Effector memory CD4-positive, alpha-beta T cell (primary cell): ENCODE data around the gene GAS7.

Source experiments
- DNase-seq, 3 donors: peaks; one replicate each; pipeline ENCODE4 v3.0.0-alpha.2; 2020
- H3K27ac ChIP-seq: 2 replicates; pipeline ENCODE4 v1.7.0; 2013; ENCODE audit warnings: mild to moderate bottlenecking, low read length, moderate library complexity; ENCODE audit not compliant: insufficient read depth, poor library complexity, severe bottlenecking
- H3K27me3 ChIP-seq: replicated peaks from 2 replicates; pipeline ENCODE4 v1.7.0; 2013; ENCODE audit warnings: mild to moderate bottlenecking, low read length; ENCODE audit not compliant: insufficient read depth, control insufficient read depth, poor library complexity, severe bottlenecking
- H3K36me3 ChIP-seq: 2 replicates; pipeline ENCODE4 v1.7.0; 2013; ENCODE audit warnings: mild to moderate bottlenecking, low read length, moderate library complexity; ENCODE audit not compliant: control insufficient read depth, insufficient read depth
- H3K4me1 ChIP-seq: 2 replicates; pipeline ENCODE4 v1.7.0; 2013; ENCODE audit warnings: low read length, mild to moderate bottlenecking; ENCODE audit not compliant: control insufficient read depth, insufficient read depth, poor library complexity, severe bottlenecking
- H3K4me3 ChIP-seq: 2 replicates; pipeline ENCODE4 v1.7.0; 2013; ENCODE audit warnings: low read length, low read depth, mild to moderate bottlenecking; ENCODE audit not compliant: insufficient read depth, poor library complexity, severe bottlenecking
- H3K9me3 ChIP-seq: 2 replicates; pipeline ENCODE4 v1.7.0; 2013; ENCODE audit warnings: mild to moderate bottlenecking, low read length, moderate library complexity; ENCODE audit not compliant: control insufficient read depth

GAS7 gene

DNA sequence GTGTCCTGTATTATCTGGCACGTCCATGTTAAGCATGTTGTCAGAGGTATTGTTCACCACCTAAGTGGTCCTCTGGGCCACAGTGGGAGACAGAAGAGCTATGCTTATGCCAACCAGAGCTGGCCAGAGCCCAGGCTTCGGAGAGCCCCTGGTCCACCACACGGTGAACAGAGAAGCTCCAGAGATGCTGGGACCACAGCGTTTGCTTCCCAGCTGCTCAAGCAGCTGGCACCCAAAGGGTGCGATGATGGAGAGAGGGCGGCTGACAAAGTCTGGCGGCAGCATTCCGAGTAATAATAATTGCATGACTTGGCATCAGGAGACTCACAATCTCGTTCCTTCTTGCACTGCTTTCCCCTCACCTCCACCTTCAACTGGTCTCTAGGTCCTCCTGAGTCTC is 257.6 kb downstream of the GAS7 start:
- Histone ChIP-seq H3K27me3 (no peaks in the 10 kb centered on the region), H3K4me3 (no peak overlapping the region), H3K36me3 (no peaks in the 10 kb centered on the region), H3K9me3 (no peaks in the 10 kb centered on the region), H3K27ac (no peak overlapping the region), H3K4me1 (no peaks in the 10 kb centered on the region)
- no peak for DNase-seq

DNA sequence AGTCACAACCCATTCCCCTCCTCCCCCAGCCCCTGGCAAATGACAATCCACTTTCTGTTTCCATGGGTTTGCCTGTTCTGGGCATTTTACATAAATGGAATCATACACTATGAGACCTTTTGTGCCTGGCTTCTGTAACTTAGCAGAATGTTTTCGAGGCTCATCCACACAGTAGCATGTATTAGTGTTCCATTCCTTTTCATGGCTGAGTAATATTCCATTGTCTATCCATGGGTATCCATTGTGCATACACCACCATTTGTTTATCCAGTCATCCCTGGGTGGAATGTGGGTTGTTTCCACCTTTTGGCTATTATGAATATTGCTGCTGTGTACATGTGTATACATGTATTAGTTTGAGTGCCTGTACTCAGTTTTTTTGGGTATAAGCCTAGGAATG is 259.6 kb downstream of the GAS7 start:
- no peak overlapping the region for H3K27ac ChIP-seq
- H3K27me3 ChIP-seq: no peaks in the 10 kb centered on the region
- H3K36me3 ChIP-seq: no peaks in the 10 kb centered on the region
- H3K4me1 ChIP-seq: no peaks in the 10 kb centered on the region
- DNase-seq: no peak
- H3K4me3 ChIP-seq: no peak overlapping the region
- no peaks in the 10 kb centered on the region for H3K9me3 ChIP-seq

DNA sequence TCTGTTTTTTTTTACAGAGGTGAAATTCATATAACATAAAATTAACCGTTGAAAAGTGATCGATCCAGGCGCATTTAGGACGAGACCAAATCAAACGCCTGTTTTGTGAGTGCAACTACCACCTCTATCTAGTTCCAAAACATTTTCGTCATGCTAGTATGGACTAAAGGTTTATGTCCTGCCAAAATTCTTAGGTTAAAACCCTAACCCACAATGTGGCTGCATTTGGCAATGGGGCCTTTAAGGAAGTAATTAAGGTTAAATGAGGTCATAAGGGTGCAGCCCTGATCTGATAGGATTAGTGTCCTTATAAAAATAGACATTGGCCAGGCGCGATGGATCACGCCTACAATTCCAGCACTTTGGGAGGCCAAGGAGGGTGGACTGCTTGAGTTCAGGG is 260.5 kb downstream of the GAS7 start:
- Histone ChIP-seq H3K4me1 (no peaks in the 10 kb centered on the region), H3K36me3 (no peaks in the 10 kb centered on the region), H3K27me3 (no peaks in the 10 kb centered on the region), H3K4me3 (no peak overlapping the region), H3K27ac (no peak overlapping the region), H3K9me3 (no peaks in the 10 kb centered on the region)
- DNase-seq: no peak

- H3K4me3 ChIP-seq: no peak overlapping the region
- H3K27me3 ChIP-seq: no peaks in the 10 kb centered on the region
- no peaks in the 10 kb centered on the region for H3K9me3 ChIP-seq
- H3K27ac ChIP-seq: no peak overlapping the region
- H3K4me1 ChIP-seq: no peaks in the 10 kb centered on the region
- no peak for DNase-seq
- H3K36me3 ChIP-seq: no peaks in the 10 kb centered on the region
Observed at GRCh38 chr17:9937241-9937761, 261.1 kb downstream of the GAS7 start.

DNA sequence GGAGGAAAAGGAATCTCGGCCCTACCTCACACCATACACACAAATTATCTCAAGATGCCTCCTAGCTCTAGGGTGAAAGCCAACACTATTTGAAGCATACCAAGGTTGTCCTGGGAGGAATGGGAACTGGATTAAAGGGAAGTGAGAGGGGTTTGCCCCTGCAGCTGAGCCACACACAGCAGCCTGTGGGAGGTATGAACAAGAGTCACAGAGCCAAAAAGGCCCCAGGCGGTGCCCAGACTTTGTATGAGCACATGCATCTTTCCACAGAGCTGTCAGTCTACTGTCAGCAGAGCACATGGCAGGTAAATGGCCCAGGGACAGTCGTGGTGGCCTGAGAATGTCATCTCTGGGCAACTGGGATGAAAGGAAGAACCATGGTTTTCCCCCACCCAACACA is 262.3 kb downstream of the GAS7 start:
- no peaks in the 10 kb centered on the region for H3K36me3 ChIP-seq
- DNase-seq: no peak
- H3K27ac ChIP-seq: no peak overlapping the region
- no peak overlapping the region for H3K4me3 ChIP-seq
- no peaks in the 10 kb centered on the region for H3K27me3 ChIP-seq
- no peaks in the 10 kb centered on the region for H3K9me3 ChIP-seq
- no peaks in the 10 kb centered on the region for H3K4me1 ChIP-seq

GRCh38 chr17:9935408-9935807 is 263.0 kb downstream of the GAS7 start:
- Histone ChIP-seq H3K27me3 (no peaks in the 10 kb centered on the region), H3K4me3 (no peak overlapping the region), H3K4me1 (no peaks in the 10 kb centered on the region), H3K9me3 (no peaks in the 10 kb centered on the region), H3K27ac (no peak overlapping the region), H3K36me3 (no peaks in the 10 kb centered on the region)
- no peak for DNase-seq

DNA sequence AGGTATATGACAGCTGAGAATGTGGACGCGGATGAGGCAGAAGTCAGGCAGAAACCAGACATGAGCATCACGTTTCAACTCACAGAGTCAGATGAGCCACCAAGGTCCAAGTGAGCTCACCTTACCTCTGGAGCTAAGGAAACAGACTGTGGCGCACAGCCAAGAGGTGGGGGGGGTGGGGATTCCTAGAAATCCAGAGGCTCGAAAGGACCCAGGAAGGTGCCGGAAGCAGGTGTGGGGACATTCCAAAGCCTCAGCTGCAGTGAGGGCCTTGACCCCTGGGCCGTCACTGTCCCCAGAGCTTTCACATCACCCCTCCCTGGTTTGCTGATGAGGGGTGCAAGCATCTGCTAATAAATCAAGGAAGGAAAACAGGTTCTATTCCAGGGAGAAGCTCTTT is 264.1 kb downstream of the GAS7 start:
- H3K27me3 ChIP-seq: no peaks in the 10 kb centered on the region
- no peak for DNase-seq
- H3K36me3 ChIP-seq: no peaks in the 10 kb centered on the region
- no peak overlapping the region for H3K4me3 ChIP-seq
- no peaks in the 10 kb centered on the region for H3K9me3 ChIP-seq
- no peak overlapping the region for H3K27ac ChIP-seq
- H3K4me1 ChIP-seq: no peaks in the 10 kb centered on the region

GRCh38 chr17:9932491-9932890 is 265.9 kb downstream of the GAS7 start:
- Histone ChIP-seq H3K27me3 (no peaks in the 10 kb centered on the region), H3K9me3 (no peaks in the 10 kb centered on the region), H3K27ac (no peak overlapping the region), H3K4me3 (no peak overlapping the region), H3K4me1 (no peaks in the 10 kb centered on the region), H3K36me3 (no peaks in the 10 kb centered on the region)
- no peak for DNase-seq

GRCh38 chr17:9931144-9931741 is 267.2 kb downstream of the GAS7 start:
- no peak overlapping the region for H3K27ac ChIP-seq
- H3K27me3 ChIP-seq: no peaks in the 10 kb centered on the region
- H3K36me3 ChIP-seq: no peaks in the 10 kb centered on the region
- H3K4me3 ChIP-seq: no peak overlapping the region
- H3K4me1 ChIP-seq: no peaks in the 10 kb centered on the region
- DNase-seq: no peak
- no peaks in the 10 kb centered on the region for H3K9me3 ChIP-seq

- DNase-seq: no peak
- no peaks in the 10 kb centered on the region for H3K27me3 ChIP-seq
- H3K9me3 ChIP-seq: no peaks in the 10 kb centered on the region
- no peak overlapping the region for H3K4me3 ChIP-seq
- no peaks in the 10 kb centered on the region for H3K4me1 ChIP-seq
- H3K36me3 ChIP-seq: no peaks in the 10 kb centered on the region
- H3K27ac ChIP-seq: no peak overlapping the region
Observed at GRCh38 chr17:9929871-9930270, 268.5 kb downstream of the GAS7 start.
